GM18517 (cell line): ENCODE data around the gene AFF3.

Source experiments
- ATAC-seq: cut with Tn5 transposase; IDR thresholded peaks from one replicate; pipeline ENCODE4 v1.9.1; 2021; ENCODE audit warnings: mild to moderate bottlenecking, moderate library complexity; ENCODE audit not compliant: unreplicated experiment

AFF3 gene

DNA sequence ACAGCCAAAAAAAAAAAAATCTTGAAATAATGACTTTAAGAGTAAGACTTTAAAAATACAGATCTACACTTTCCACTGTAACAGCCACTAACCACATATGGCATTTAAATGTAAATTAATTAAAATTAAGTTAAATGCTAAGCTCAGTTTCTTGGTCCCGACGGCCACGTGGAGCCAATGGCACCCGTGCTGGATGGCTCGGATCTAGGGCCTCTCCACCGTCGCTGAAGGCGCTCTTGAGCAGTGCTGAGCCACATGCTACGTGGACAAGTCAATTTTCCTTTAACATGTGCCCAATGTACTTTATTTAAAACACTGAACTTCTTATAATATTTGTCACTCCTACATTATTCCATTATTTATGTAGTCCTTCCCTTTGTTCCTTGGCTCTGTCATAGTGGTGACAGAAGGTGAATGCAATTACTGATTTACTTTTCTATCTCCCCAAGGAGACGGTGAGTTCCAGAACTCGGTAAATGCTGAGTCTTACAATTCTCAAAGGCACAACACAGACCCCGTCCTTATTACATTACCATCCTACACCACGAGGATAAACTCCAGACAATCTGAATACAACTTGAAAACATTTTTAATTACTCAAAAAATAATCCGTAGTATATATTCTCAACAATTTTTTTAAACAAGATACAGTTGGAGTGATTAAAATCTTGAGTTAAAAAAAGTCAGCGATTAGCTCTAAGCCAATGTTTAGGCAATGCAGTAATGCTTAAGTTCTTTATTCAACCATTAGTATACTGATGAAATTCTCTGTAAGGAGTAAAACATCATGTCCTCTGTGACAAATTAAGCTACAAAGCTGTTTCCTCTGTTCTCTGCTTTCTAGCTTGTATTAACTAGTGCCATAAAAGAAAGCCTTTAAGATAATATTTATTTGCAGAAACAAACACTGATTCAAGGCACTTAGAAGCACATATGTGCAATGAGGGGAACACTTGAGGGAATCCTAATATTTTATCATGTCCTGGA lies 95.1 kb downstream of the AFF3 start:
- no peak for ATAC-seq

DNA sequence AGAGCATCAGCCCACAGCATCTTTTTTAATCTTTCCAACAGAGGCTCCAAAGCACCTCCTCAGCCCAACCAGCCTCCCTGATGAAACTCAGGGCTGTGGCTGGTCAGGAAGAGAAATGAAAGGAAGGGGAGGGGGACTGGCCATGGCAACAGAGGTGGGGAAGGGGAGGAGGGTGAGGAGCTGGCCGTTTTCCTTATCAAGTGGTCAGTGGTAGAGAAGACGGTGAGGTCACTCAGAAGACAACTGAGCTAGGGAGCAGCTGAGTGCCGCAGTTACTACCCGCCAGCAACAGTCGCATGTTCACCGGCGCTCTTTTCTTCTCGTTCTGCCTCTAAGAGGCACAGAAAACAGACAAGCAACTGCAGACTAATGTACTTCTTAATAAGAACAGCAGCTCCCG lies 97.4 kb downstream of the AFF3 start:
- no peak for ATAC-seq

DNA sequence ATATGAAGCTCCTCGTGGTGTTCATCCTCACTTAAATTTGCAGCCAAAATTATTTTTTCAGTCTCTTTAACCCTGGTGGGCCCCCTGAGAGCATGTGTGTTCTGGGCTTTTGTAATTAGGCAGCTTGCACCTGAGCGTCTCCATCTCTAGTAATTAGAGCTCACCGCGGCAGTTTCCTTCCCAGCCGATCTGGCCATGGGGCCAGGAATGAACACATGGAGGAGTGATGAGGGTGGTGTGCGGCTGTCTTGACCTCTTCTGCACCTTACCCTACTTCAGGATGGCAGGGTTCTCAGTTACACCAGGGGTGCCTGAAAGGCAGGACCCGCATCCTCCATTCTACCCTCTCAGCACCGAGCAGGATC lies 98.5 kb downstream of the AFF3 start:
- ATAC-seq = no peak

DNA sequence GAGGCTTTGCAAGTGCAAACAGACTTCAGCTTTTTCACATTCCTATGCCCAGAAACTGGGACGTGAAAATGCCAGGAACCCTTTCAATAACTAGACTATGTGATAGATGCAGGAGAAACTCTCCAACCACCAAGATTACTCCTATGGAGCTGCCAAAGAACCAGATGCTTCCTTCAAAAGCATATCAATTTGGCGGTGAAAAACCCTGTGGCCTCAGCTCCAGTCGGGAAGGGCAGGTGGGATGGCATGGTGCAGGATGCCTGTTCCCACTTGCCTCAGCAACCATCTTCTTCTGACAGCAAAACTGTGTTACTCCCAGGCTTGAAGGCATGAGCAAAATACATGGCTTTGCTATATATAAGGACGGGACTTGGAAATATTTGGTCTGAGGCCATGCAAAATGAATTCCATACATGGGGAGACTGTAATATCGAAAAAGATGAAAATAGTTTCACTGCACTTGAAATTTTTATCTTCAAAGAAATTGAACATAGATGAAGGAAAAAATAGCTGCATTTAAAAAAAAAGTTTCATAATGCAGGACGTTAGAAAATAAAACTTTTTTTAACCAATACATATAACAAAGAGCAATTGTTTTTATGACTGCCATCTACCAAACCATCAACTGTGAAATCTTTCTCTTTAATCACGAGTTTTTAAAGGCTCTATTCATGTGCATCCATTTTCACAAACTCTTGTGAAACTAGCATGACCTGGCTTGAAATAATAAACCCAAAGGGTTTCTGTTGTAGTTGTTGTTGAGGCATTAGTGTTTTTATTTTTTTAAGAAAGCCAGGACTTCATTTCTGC lies 99.1 kb downstream of the AFF3 start:
- ATAC-seq = no peak

DNA sequence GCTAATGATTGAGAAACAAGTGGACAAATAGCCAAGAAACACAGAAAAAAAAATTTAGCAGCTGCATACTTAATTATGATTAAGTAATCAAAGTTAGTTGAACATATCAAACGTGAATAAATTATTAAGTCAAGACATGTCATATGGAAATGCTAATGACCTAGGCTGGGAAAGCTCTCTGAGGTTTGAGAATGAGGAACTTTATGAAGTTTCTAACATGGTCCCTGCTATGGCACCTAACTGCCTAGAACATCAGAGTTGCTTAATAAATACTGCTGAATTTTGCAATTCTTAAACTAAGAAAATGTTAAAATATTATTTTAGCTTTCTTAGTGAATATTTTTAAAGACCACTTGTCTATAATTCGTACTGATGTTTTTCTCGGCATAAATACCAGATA lies 99.8 kb downstream of the AFF3 start:
- ATAC-seq = no peak

DNA sequence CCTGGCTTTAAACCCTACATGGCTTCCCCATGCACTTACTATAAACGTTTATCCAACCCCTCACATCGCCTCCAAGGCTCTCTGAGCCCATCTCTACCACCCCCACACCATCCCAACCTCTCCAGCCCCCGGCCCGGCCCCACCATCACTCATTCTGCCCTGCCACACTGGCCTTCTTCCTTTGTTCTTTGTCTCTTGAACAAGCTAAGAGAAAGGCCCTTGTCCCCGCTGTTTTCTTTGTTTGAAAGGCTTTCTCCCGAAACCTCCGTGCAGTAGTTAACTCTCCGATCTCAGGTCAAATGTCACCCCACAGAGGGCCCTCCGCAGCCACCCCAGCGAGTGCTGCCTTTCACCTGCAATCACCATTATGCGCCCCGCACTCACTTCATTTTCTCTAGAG lies 100.4 kb downstream of the AFF3 start:
- no peak for ATAC-seq

DNA sequence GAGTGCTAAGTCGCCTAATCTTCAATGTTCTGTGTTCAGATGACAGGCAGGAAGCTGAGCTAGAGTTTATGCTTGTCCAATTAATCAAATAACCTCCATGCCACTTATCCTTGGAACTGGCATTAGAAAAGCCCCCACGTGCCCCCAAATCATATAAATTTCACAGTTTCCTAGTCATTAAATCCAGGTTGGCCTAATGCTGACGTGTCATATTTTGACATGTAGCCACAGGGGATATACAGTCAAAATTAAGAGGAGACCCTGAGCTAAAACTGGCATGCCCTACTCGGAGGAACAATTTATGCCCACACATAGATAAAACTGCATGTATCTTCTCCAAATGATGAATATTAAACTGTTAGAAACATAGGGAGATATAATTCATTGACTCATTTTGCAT lies 101.0 kb downstream of the AFF3 start:
- ATAC-seq = no peak

DNA sequence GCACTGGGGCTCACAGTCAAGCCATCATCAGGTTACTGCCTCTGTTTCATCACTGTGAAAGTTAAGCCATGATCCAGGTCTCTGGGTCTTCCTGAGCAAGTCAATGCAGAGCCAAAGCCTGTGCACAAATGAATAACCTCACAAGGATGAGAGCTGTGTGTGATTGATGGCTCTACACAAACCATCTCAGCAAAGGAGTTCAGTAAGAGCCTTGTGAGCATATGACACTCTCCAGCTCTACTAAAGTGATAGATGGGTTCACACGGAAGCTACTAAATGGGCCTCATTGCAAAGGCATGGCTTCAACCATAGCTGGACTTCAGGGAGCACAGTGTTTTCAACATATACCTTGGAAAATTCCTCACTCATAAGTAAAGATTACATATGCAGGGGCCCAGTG lies 101.5 kb downstream of the AFF3 start:
- no peak for ATAC-seq

DNA sequence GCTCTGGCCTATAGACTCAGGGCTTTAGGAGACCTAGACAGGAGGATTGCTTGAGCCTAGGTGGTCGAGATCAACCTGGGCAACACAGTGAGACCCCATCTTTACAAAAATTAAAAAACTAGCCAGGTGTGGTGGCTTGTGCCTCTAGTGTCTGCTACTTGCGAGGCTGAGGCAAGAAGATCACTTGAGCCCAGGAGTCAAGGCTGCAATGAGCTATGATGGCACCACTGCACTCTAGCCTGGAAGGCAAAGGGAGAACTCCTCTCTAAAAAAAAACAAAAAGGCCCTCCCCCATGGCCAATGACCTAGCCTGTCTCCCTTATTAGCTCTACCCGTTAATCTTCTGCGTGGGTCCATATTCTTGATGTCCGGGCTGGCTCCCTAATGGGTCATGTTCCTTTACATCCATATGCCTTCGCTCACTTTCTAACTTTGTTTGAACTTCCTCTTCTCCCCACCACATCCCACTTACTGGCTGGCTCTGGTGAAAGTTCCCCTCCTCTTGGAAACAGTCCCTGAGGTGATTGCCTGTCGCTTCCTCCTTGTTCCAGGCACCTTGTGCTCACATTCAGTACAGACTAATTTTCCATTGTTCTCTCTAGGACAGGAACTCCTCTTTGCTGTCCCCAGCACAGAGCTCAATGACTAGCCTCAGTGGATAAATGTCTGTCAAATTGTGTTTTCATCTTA lies 103.0 kb downstream of the AFF3 start:
- no peak for ATAC-seq

DNA sequence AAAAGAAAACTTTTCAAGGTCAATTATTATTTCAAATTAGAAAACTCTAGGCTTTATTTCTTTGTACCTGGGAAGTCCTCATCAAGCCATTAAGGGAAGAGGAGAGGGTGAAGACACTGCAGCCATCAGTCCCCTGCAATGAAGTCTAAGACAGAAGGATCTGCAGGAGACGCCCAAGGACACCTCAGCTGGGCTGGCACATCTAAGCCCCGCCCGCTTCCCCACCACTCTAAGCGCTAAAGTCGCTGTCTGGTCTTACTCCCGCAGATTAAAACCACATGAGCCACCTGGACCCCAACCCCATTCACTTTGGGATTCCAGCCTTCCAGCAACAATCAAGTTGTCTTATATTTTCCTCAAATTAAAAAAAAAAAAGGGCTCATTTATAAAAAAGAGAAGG lies 104.4 kb downstream of the AFF3 start:
- ATAC-seq = no peak

DNA sequence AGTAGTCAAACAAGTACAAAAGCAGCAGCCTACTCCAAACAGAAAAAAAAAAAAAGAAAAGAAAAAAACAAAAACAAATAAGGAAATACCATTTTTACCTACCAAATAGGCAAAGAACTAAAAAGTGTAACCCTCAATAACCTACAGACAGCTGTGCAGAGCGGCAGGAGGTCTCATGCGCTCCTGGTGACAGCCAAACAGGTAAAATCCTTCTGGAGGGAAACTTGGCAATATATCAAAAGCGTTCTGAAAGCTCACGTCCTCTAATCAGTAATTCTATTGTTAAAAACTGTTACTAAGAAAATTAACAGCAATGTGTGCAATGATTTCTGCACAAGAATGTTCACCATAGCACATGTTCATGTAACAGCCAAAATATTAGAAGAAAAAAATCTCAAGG lies 105.6 kb downstream of the AFF3 start:
- ATAC-seq = no peak

DNA sequence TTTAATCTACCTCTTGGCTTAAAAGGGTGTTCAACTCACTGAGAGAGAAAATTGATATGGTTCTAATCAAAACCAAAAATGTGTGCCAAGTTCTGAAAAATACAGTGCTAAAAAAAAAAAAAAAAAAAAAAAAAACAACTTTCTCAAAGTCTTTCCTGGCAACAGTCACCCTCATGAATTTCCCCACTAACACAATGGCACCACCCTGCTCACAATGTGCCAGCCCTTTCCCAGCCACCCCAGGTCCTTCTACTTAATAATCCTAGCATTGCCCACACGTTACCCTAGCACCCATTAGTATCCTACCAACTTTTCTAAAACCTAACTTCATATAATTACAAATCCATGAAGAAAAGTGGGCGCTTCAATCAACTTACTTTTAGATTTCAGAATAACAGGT lies 106.4 kb downstream of the AFF3 start:
- ATAC-seq = no peak

DNA sequence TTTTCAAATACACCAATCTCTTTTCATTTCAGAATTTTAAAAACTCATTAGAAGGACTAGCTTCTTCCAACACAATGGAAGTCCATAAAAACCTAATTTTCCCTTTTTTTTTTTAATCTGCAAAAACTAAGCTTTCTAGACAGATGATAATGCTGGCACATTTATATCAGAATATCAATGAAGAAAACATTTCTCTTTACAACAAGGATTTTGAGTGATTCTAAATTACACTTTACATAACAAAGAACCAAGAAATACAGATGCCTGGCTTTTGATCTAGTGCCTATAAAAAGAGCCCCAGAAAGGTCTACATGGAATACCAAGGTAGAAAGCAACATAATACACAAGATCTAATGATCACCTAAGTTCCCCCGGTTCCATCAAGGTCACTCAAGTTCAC lies 108.0 kb downstream of the AFF3 start:
- ATAC-seq = no peak

DNA sequence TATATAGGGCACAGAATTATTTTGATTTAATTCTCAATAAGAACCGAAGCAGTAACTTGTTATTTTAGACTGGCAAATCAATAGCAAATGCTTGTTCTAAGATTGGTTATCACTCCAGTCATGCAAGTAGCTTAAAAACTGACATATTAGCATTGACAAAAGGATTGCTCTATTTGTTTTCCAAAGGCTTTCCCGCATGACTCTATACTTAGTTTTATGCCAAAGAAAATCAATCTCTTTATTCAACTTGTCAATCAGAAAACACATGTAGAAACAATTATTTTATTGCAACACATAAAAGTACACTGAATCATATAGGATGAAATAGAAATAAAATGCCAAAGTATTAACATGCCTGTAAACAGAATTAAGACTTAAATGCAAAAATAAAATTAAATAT lies 108.4 kb downstream of the AFF3 start:
- no peak for ATAC-seq

DNA sequence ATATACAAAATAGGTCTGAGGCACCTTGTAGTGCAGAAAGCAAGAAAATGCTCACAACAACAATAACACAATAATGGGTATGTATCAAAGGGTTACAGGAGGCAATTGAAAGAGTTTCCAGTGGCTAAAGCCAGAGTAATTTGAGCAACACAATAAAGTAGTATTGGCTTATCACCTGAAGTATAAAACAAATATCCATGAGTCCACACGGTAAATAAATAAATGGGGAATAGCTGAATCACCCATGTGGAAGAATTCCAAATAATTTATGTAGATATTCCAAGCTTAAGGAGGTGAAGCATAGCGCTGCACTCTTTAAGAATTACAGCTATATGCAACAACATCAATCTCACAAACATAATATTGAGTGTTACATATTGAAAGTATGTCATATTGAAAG lies 110.8 kb downstream of the AFF3 start:
- ATAC-seq = no peak

DNA sequence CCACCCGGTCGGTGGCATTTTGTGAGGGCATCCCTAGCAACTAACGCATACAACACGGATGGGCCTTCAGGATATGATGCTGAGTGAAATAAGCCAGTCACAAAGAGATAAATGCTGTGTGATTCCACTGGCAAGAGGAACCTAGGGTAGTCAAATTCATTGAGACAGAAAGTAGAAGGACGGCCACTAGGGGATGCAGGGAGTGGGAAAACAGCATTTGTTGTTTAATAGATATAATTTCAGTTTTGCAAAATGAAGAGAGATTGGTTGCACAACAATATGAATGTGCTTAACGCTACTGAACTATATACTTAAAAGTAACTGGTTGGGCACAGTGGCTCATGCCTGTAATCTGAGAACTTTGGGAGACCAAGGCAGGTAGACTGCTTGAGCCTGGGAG lies 112.9 kb downstream of the AFF3 start:
- no peak for ATAC-seq

DNA sequence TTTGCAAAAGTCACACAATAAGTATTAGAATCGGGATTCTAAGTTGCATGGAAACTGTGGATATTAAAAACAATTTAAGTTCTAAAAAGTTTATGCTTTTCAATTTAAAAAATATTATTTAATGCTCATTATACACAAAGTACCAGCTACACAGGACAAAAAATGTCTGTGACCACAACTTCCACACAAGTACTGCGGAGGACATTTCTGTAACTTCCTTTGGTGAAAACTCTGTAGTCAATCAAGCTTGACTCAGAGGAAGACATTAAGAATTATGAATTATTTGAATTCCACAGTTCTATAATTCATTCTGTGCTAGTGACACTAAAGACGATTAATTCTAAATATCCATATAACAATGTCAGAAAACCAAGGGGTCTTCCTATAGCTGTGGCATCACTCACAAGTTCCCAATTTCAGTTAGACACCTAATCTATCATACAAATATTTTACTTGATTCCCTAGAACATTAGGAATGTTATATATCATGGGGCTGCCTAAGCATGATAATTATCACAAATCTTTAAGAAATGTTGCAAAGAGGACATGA lies 120.5 kb downstream of the AFF3 start:
- no peak for ATAC-seq

DNA sequence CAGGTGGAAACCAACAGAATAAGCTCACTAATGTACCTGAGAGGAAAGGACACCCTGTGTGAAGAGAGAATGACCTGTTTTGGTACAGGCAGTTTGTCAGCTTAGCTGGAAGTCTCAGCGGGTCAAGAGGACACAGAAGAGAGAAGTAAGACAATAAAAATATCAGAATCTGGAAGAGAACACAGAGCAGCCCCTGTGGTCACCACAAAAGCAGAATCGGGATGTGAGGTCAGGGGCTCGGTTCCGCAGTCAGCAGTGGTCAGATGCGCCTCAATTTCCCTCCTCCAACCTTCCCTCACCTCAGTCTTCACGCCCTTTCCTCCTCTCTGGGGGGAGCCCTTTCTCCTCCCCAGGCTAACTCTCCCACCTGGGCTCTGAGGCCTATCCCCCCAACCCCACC lies 122.9 kb downstream of the AFF3 start:
- ATAC-seq = no peak

DNA sequence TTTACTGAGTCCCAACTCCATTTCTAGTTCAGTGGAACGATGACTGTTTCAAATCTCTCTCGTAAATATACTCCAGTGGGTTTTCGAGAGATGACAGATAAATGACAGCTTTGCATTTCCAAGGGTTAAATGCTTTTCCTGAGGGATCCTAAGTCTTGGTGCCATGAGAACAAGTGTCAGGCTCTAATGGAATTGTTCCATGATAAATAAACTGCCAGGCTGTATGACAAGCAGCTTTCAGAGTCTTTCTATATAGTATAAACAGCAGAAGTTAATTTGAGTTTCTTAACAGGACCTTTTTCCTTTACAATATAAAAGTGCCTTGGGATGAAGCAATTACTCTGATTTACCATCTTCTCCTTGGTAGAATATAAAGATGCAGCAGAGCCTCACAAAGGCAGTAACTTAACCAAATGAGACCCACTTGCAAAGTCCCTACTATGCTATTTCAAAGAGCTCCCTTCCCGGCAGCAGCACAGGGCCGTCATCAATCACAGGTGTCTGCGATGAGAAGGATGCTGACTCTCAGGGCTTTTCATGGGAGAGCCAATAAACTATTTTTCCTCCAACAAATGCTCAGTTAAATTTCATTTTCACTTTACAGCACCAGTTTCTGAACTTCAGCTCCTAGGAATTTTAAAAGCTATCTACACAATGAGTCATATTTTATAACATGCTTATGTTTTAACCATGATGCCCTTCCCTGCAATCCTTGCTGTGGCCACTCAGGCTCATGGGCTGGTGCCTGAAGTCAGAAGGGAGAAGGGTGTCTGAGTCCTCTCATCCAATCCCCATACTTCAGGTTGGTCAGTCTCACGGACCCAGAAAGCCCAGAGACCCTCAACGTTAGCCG lies 123.8 kb downstream of the AFF3 start:
- no peak for ATAC-seq

DNA sequence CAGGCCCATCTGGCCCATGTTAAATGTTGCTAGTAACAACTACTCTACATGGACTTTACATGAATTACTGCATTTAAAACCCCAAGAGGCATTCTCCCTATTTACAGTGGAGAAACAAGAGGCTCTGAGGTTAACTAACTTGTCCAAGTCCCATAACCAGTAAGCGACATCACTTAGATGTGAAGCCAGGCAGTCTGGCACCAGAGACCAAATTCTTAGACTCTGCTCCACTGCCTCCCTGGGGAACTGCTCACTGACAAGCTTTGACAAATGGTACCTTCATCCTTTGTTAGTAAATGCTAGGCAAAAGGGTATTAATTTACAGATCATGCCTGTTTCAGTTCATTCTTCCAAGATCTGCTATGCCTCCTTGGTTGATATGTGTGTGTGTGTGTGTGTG lies 124.8 kb downstream of the AFF3 start:
- ATAC-seq = no peak
